Mesothelial cell of epicardium (in vitro differentiated cells): Measurements from ENCODE around the gene PNMA8C. TPM values are rescaled to one million over a fixed set of nuclear protein-coding genes. Genes with fewer than 3 reads are reported as not detected.

Experiments used
- DNase-seq, 2 experiments: peaks; one replicate each; pipeline ENCODE4 v3.0.0; 2021; ENCODE audit warnings: low spot score in 2 of 2; ENCODE audit not compliant: unreplicated experiment in 2 of 2
- H3K27ac Mint-ChIP-seq: 2 replicates; pipeline ENCODE4 v1.8.0; 2021; ENCODE audit warnings: mixed read lengths
- H3K27me3 Mint-ChIP-seq: 2 replicates; pipeline ENCODE4 v1.8.0; 2021; ENCODE audit warnings: low read depth, mixed read lengths
- H3K36me3 Mint-ChIP-seq: 2 replicates; pipeline ENCODE4 v1.8.0; 2021; ENCODE audit warnings: mixed read lengths
- H3K4me1 Mint-ChIP-seq: 2 replicates; pipeline ENCODE4 v1.8.0; 2021; ENCODE audit warnings: mixed read lengths
- H3K4me3 Mint-ChIP-seq: 2 replicates; pipeline ENCODE4 v1.8.0; 2021; ENCODE audit warnings: mild to moderate bottlenecking, moderate library complexity, mixed read lengths
- H3K9me3 Mint-ChIP-seq: 2 replicates; pipeline ENCODE4 v1.8.0; 2021; ENCODE audit warnings: mixed read lengths
- total RNA-seq: library from RNA; stranded (reverse); gene quantifications from 3 replicates; pipeline ENCODE4 v1.2.1, GENCODE V29; 2021
- TF ChIP-seq, protein P1 (sequence below): fragments of 200-600 bp; sonication (generic); IDR thresholded peaks from one replicate; pipeline ENCODE4 v1.5.0; 2021; ENCODE audit warnings: antibody characterized with exemption; ENCODE audit not compliant: unreplicated experiment

Gene PNMA8C
- total RNA-seq, 1 donor from 2014 or later: 0.49 TPM

DNA sequence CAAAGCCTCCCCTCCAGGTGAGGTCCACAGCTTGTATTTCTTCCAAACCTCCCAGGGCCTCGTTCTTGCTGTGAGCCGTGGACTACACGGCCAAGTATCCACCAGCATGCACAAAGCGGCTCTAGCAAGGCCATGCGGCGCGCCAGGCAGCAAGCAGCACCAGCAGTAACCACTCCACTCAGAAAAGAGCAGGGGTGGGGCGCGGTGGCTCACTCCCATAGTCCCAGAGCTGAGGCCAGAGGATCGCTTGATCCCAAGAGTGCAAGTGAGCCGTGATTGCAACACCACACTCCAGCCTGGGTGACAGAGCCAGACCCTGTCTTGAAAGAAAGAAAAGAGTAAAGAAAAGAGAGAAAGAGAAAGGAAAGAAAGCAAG lies 20.1 kb downstream of the PNMA8C start:
- TF ChIP-seq, protein P1, sequence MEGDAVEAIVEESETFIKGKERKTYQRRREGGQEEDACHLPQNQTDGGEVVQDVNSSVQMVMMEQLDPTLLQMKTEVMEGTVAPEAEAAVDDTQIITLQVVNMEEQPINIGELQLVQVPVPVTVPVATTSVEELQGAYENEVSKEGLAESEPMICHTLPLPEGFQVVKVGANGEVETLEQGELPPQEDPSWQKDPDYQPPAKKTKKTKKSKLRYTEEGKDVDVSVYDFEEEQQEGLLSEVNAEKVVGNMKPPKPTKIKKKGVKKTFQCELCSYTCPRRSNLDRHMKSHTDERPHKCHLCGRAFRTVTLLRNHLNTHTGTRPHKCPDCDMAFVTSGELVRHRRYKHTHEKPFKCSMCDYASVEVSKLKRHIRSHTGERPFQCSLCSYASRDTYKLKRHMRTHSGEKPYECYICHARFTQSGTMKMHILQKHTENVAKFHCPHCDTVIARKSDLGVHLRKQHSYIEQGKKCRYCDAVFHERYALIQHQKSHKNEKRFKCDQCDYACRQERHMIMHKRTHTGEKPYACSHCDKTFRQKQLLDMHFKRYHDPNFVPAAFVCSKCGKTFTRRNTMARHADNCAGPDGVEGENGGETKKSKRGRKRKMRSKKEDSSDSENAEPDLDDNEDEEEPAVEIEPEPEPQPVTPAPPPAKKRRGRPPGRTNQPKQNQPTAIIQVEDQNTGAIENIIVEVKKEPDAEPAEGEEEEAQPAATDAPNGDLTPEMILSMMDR: no peak
- Mint-ChIP-seq H3K4me3 (peak overlapping the region; percentile 61), H3K27me3 (no peaks in the 10 kb centered on the region), H3K36me3 (peaks cover 8% of the 10 kb centered on the region), H3K9me3 (no peaks in the 10 kb centered on the region), H3K4me1 (peaks cover 68% of the 10 kb centered on the region), H3K27ac (peak overlapping the region; percentile 91)
- no peak for DNase-seq

DNA sequence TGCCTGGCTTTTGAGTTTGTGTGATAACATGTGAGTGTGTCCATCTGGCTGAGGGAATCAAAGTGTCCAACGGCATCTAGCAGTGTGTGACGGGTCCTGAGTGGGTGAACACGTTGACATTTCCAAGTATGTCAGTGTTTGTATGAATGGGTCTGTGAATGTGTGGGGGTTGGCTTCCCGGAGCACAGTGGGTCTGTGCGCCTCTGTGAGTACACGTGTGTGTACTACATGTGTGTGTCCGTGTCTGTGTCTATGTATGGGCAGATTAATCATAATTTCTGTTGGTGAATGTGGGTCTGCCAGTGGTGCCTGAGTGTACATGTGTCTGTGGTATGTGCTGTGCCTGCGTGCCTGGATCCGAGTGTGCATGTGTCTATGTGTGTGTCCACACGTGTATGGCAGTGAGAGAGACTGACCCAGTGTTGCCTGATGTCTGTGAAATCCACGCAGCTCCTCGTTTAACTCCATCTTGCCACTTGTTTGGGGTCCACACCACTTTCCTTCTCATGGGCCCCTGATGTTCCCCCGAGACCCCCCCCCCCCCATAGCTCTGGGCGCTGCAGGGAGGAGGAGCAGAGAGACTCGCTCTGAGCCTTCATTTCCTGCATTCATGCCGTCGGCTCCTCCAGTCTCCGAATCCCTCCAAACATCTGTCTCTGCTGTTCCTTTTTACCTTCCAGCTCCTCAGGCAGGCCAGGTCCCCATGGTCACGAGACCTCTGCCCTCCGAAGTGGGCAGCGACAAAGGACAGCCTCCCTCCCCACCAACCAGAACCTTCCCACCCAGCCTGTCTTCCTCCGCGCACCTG lies 20.7 kb downstream of the PNMA8C start:
- Mint-ChIP-seq H3K27me3 (no peaks in the 10 kb centered on the region), H3K27ac (peak overlapping the region; percentile 91), H3K9me3 (no peaks in the 10 kb centered on the region), H3K4me1 (peaks cover 67% of the 10 kb centered on the region), H3K36me3 (peaks cover 8% of the 10 kb centered on the region), H3K4me3 (peak overlapping the region; percentile 61)
- TF ChIP-seq, protein P1: no peak
- DNase-seq: no peak

DNA sequence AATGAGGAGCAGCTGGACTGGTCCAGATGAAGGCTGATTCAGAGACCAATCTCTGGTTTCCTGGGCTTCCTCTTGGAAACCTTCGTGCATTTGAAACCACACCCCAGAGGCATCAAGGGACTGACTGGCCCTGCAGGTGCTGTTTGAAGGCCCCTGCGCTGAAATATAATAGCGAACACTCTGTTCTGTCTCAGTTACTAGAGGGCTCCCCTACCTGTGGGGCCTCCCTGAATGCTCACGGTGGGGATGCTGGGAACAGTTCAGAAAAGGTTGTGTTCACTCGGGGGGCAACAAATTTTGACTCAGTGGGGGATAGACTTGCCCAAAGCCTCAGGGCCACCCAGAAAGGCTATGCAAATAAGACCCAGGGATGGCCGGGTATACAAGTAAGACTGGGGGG lies 21.8 kb downstream of the PNMA8C start:
- no peaks in the 10 kb centered on the region for H3K27me3 Mint-ChIP-seq
- DNase-seq: no peak
- TF ChIP-seq, protein P1: no peak
- H3K27ac Mint-ChIP-seq: no peak overlapping the region
- no peaks in the 10 kb centered on the region for H3K9me3 Mint-ChIP-seq
- H3K36me3 Mint-ChIP-seq: peaks cover 8% of the 10 kb centered on the region
- no peak overlapping the region for H3K4me3 Mint-ChIP-seq
- H3K4me1 Mint-ChIP-seq: peaks cover 58% of the 10 kb centered on the region

DNA sequence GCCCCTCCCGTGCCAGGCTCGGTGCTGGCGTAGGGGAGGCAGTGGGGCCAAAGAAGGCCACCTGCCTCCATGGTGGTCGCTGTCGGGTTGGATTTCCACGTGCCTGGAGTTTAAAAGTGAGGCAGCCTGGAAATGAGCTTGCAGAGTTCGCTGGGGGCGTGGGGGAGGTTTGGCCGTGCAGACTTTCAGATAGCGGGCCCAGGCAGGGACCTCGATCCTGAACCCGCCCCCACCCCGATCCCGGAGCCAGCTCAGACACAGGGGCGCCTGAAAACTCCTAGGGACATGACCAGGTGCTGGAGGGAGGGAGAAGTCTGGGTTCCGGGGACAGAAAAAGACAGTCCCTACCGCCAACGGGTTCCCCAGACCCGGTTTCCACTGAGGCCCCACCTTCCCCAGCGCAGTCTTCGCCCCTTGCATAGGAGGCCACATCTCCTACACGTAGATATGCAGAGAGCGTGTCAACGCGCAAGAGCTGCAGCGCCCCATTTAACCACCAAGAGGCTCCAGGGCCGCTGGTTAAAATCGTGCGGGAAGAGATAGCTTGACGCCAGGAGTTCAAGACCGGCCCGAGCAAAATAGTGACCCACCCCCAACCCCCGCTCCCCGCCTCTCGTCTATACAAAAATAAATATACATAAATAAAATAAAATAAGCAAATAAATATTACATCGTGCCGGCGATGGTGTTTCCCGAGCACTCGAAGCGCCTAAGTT lies 23.8 kb downstream of the PNMA8C start:
- Mint-ChIP-seq H3K27me3 (no peaks in the 10 kb centered on the region), H3K4me1 (peaks cover 40% of the 10 kb centered on the region), H3K27ac (peak overlapping the region; percentile 91), H3K36me3 (no peaks in the 10 kb centered on the region), H3K9me3 (no peaks in the 10 kb centered on the region), H3K4me3 (peak overlapping the region; percentile 77)
- DNase-seq: peak in 1 of 2 experiments; percentile 62
- TF ChIP-seq, protein P1: no peak

DNA sequence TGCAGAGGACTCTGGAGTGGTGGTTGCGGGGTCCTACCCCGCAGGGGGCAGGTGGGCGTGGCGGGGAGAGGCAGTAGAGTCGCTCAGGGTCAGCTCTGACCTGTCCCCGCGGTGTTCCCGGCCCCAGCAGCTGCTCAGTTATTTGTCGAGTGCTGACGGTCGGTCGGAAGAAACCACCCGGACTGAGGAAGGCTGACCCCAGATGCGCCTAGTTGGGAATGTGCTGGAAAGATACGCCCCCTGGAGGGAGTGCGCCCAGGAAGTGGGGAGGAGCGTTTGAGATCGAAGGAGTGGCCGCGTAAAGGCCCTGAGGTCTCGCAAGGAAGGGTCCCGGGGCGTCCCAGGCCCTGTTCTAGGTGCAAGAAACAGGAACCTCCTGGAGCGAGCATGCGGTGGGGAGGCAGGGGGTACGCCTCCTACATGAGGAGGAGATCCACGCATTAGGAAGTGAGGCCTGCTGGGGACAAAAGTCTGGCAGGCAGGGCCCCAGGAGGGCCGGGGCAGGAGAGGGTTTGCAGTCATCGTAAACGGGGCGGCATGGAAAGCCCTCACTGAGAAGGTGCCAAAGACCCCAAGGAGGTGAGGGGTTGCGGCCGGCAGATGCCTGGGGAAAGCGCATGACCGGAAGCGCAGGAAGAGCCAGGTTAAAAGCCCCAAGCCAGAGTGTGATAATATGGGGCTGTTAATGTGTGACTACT lies 24.5 kb downstream of the PNMA8C start:
- H3K4me1 Mint-ChIP-seq: peaks cover 36% of the 10 kb centered on the region
- DNase-seq: no peak
- H3K27ac Mint-ChIP-seq: peak overlapping the region; percentile 91
- no peaks in the 10 kb centered on the region for H3K36me3 Mint-ChIP-seq
- H3K4me3 Mint-ChIP-seq: peak overlapping the region; percentile 77
- no peaks in the 10 kb centered on the region for H3K27me3 Mint-ChIP-seq
- no peaks in the 10 kb centered on the region for H3K9me3 Mint-ChIP-seq
- TF ChIP-seq, protein P1: no peak
